ENCODE measurements around the gene CCDC183. TPM values are rescaled to one million over a fixed set of nuclear protein-coding genes. Genes with fewer than 3 reads are reported as not detected.
"Not testable (repeated sequence)": the region's sequence is repeated elsewhere in the genome, so short reads cannot be mapped to it uniquely, and the experiment has no call there.

Gene CCDC183
- total RNA-seq, 1 donor = 0.43 TPM

DNA sequence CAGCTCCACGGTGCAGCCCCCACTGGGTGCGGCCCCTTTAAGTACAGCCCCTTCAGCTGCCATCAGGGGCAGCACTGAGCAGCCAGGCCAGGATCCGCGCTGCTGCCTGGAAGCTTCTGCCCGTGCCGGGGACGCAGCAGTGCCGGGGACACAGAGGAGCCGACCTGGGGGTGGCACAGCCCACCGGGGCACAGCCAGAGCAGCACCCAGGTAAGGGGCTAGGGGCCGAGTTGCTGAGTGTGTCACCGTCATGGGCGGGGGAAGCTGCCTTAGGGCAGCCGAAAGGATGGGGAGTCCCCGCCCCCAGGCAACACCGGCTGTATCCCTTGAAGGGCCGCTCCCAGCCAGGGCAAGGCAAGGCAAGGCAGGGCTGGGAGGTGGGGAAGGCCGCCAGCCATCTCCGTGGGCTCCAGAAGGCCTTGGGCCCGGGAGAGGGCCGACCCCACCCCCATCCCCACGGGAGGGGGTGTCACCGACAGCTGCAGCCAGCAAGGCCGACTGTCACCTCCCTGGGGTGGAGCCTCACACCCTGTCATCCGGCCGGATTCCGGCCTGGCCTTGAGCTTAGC lies 46.3 kb downstream of the CCDC183 start, which contains the start of gene AJM1:
TSS of gene AJM1 (plus strand) at position 99 of the 569 bp plus-strand sequence. CDS start 1,937 bp downstream, outside the sequence.
- DNase-seq (ENCODE audit: low read depth) = peak; percentile 73
- peak within 1 kb of the TSS; percentile 64 for H3K4me3 ChIP-seq (ENCODE audit: low read depth, low read length)
- TF ChIP-seq, protein P1, sequence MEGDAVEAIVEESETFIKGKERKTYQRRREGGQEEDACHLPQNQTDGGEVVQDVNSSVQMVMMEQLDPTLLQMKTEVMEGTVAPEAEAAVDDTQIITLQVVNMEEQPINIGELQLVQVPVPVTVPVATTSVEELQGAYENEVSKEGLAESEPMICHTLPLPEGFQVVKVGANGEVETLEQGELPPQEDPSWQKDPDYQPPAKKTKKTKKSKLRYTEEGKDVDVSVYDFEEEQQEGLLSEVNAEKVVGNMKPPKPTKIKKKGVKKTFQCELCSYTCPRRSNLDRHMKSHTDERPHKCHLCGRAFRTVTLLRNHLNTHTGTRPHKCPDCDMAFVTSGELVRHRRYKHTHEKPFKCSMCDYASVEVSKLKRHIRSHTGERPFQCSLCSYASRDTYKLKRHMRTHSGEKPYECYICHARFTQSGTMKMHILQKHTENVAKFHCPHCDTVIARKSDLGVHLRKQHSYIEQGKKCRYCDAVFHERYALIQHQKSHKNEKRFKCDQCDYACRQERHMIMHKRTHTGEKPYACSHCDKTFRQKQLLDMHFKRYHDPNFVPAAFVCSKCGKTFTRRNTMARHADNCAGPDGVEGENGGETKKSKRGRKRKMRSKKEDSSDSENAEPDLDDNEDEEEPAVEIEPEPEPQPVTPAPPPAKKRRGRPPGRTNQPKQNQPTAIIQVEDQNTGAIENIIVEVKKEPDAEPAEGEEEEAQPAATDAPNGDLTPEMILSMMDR (IDR thresholded peaks at IDR 0.05; ENCODE audit: insufficient read depth, low read depth, low read length) = peak; percentile 88

- not testable (repeated sequence) for DNase-seq (ENCODE audit: low read depth); H3K4me3 ChIP-seq (ENCODE audit: low read depth, low read length)
Measured at GRCh38 chr9:136843159-136843800, 47.1 kb downstream of the CCDC183 start.

DNA sequence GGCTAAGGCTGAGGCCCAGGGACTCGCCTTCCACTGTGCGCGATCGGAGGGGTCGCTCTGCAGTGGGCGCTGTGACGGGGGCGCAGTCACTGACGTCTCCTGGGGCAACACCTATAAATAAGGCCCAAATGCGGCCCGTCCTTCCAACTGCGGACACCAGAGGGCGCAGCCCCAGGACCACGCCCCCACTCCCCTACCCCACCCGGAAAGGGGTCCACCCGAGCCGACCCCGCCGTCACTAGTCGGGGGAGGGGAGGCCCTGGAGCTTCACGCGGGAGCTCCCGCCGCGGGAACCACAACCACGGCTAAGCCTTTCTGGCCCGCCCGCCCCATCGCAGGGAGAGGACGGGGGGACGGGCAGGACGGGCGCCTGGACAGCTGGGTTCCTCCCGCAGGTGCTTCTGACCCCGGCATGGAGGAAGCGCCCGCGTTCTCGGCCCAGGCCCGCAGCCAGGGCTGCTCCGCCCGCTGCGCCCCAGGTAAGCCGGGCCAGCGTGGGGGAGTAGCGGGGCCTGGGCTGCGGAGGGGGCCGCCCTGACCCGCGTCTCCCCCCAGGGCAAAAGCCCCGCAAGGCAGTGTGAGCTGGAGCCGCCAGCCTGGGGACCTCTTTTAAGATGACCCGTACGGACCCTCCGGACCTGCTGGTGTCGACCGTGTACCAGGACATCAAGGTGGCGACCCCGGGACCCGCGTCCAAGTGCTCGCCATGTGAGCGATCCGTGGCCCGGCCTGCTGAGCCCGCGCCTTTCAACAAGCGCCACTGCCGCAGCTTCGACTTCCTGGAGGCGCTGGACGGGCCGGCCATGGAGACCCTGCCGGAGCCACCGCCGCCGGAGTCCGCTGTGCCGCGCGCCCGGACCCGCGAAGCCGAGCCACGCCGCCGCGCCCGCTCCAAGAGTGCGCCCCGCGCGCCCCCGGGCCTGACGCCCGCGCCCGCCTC lies 47.9 kb downstream of the CCDC183 start:
- not testable (repeated sequence) for DNase-seq (ENCODE audit: low read depth); H3K4me3 ChIP-seq (ENCODE audit: low read depth, low read length)
- TF ChIP-seq, protein P1 (IDR thresholded peaks at IDR 0.05; ENCODE audit: insufficient read depth, low read depth, low read length) = peak; percentile 45

DNA sequence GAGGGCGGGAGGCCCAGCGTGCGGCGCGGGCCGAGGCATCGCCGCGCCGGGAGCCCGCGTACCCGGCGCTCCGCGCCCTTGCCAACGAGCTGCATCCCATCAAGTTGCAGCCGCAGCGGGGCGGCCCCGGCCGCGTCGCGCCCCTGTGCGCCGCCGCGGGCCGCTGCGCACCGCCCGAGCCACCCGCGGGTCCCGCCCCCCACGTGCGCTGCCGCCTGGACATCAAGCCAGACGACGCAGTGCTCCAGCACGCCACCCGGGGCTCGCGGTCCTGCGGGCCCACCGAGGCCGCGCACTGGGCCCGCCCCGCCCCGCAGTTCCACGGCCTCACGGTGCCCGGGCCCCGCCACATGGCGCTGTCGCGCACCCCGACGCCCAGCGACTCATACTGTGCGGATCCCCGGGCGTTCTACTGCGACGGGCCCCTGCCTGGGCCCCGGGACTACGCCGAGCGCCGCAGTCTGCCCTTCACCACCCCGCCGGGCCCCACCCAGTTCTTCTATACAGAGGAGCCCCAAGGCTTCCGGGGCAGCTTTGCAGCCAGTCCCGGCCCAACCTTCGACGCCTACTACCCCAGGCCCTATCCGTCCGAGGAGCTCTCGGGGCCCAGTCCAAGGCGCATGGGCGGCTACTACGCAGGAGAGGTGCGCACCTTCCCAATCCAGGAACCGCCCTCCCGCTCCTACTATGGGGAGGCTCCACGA lies 48.8 kb downstream of the CCDC183 start:
- TF ChIP-seq, protein P1 (IDR thresholded peaks at IDR 0.05; ENCODE audit: insufficient read depth, low read depth, low read length) = no peak
- H3K4me3 ChIP-seq (ENCODE audit: low read depth, low read length) = no peak overlapping the region
- DNase-seq (ENCODE audit: low read depth) = no peak

DNA sequence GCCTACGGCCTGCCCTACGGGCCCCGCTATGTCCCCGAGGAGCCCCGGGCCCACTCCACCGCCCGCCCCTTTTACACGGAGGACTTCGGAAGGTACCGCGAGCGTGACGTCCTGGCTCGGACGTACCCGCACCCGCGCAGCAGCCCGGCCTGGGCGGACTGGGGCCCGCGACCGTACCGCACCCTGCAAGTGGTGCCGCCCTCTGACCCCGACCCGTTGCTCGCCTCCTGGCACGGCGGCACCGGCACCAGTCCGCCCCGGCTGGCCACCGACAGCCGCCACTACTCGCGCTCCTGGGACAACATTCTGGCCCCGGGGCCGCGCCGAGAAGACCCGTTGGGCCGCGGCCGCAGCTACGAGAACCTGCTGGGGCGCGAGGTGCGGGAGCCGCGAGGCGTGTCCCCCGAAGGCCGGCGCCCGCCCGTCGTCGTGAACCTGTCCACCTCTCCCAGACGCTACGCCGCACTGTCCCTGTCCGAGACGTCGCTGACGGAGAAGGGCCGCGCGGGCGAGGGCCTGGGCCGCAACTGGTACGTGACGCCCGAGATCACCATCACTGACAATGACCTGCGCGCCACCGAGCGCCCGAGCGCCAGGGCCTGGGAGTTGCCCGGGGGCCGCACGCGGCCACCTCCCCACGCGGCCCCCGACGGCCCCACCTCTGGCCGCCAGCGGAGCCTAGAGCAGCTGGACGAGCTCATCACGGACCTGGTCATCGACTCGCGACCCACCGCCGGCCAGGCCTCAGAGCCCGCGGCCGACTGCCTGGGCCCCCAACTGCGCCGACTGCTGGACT lies 49.5 kb downstream of the CCDC183 start:
- DNase-seq (ENCODE audit: low read depth) = no peak
- TF ChIP-seq, protein P1 (IDR thresholded peaks at IDR 0.05; ENCODE audit: insufficient read depth, low read depth, low read length) = no peak
- H3K4me3 ChIP-seq (ENCODE audit: low read depth, low read length) = no peak overlapping the region

GRCh38 chr9:136846376-136847087 lies 50.4 kb downstream of the CCDC183 start:
- H3K4me3 ChIP-seq (ENCODE audit: low read depth, low read length) = no peak overlapping the region
- no peak for DNase-seq (ENCODE audit: low read depth)
- TF ChIP-seq, protein P1 (IDR thresholded peaks at IDR 0.05; ENCODE audit: insufficient read depth, low read depth, low read length) = no peak
